ENCODE results near the gene AFM. TPM values are rescaled to one million over a fixed set of nuclear protein-coding genes. Genes with fewer than 3 reads are reported as not detected.

AFM gene
- total and polyA plus RNA-seq, 2 of the 13 experiments (the other 11 are each of a cell fraction or from before 2014, with no cell fraction given): 0.13 to 1.8 TPM

DNA sequence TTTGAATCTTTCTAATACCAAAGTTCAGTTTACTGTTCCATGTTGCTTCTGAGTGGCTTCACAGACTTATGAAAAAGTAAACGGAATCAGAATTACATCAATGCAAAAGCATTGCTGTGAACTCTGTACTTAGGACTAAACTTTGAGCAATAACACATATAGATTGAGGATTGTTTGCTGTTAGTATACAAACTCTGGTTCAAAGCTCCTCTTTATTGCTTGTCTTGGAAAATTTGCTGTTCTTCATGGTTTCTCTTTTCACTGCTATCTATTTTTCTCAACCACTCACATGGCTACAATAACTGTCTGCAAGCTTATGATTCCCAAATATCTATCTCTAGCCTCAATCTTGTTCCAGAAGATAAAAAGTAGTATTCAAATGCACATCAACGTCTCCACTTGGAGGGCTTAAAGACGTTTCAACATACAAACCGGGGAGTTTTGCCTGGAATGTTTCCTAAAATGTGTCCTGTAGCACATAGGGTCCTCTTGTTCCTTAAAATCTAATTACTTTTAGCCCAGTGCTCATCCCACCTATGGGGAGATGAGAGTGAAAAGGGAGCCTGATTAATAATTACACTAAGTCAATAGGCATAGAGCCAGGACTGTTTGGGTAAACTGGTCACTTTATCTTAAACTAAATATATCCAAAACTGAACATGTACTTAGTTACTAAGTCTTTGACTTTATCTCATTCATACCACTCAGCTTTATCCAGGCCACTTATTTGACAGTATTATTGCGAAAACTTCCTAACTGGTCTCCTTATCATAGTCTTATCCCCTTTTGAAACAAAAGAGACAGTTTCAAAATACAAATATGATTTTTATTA, 49.2 kb upstream of the AFM start (continued):
- TF ChIP-seq SKI (IDR thresholded peaks at IDR 0.05; ENCODE audit: partially characterized antibody) (peak; percentile 73), ZNF234 (CRISPR knock-in tag; conservative IDR thresholded peaks at IDR 0.05) (no peak), NFE2L2 (IDR thresholded peaks at IDR 0.05; ENCODE audit: low read length) (no peak), MIXL1 (CRISPR knock-in tag; IDR thresholded peaks at IDR 0.05) (peak; percentile 85), HMGA1 (CRISPR knock-in tag; conservative IDR thresholded peaks at IDR 0.05) (no peak), ZSCAN20 (CRISPR knock-in tag; IDR thresholded peaks at IDR 0.05; ENCODE audit: borderline replicate concordance) (no peak), FOXA1 (IDR thresholded peaks at IDR 0.05) (peak; percentile 75), FOXA1 (CRISPR knock-in tag; IDR thresholded peaks at IDR 0.05) (peak; percentile 91), TOPORS (CRISPR knock-in tag; IDR thresholded peaks at IDR 0.05) (no peak), KAT2B (IDR thresholded peaks at IDR 0.05; ENCODE audit: borderline replicate concordance, low read depth, low read length) (no peak), JUN (CRISPR knock-in tag; IDR thresholded peaks at IDR 0.05) (peak; percentile 98), ZBTB7B (CRISPR knock-in tag; IDR thresholded peaks at IDR 0.05) (peak; percentile 52; the same call in 1 of the 2 replicates), XBP1 (CRISPR knock-in tag; IDR thresholded peaks at IDR 0.05) (no peak)
- TF ChIP-seq, protein P1, sequence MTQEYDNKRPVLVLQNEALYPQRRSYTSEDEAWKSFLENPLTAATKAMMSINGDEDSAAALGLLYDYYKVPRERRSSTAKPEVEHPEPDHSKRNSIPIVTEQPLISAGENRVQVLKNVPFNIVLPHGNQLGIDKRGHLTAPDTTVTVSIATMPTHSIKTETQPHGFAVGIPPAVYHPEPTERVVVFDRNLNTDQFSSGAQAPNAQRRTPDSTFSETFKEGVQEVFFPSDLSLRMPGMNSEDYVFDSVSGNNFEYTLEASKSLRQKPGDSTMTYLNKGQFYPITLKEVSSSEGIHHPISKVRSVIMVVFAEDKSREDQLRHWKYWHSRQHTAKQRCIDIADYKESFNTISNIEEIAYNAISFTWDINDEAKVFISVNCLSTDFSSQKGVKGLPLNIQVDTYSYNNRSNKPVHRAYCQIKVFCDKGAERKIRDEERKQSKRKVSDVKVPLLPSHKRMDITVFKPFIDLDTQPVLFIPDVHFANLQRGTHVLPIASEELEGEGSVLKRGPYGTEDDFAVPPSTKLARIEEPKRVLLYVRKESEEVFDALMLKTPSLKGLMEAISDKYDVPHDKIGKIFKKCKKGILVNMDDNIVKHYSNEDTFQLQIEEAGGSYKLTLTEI (CRISPR knock-in tag; conservative IDR thresholded peaks at IDR 0.05): no peak
- TF ChIP-seq, protein P2, sequence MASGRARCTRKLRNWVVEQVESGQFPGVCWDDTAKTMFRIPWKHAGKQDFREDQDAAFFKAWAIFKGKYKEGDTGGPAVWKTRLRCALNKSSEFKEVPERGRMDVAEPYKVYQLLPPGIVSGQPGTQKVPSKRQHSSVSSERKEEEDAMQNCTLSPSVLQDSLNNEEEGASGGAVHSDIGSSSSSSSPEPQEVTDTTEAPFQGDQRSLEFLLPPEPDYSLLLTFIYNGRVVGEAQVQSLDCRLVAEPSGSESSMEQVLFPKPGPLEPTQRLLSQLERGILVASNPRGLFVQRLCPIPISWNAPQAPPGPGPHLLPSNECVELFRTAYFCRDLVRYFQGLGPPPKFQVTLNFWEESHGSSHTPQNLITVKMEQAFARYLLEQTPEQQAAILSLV (CRISPR knock-in tag; IDR thresholded peaks at IDR 0.05; ENCODE audit: borderline replicate concordance): no peak
- TF ChIP-seq, protein P3, sequence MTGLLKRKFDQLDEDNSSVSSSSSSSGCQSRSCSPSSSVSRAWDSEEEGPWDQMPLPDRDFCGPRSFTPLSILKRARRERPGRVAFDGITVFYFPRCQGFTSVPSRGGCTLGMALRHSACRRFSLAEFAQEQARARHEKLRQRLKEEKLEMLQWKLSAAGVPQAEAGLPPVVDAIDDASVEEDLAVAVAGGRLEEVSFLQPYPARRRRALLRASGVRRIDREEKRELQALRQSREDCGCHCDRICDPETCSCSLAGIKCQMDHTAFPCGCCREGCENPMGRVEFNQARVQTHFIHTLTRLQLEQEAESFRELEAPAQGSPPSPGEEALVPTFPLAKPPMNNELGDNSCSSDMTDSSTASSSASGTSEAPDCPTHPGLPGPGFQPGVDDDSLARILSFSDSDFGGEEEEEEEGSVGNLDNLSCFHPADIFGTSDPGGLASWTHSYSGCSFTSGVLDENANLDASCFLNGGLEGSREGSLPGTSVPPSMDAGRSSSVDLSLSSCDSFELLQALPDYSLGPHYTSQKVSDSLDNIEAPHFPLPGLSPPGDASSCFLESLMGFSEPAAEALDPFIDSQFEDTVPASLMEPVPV (CRISPR knock-in tag; IDR thresholded peaks at IDR 0.05): no peak
- TF ChIP-seq, protein P4, sequence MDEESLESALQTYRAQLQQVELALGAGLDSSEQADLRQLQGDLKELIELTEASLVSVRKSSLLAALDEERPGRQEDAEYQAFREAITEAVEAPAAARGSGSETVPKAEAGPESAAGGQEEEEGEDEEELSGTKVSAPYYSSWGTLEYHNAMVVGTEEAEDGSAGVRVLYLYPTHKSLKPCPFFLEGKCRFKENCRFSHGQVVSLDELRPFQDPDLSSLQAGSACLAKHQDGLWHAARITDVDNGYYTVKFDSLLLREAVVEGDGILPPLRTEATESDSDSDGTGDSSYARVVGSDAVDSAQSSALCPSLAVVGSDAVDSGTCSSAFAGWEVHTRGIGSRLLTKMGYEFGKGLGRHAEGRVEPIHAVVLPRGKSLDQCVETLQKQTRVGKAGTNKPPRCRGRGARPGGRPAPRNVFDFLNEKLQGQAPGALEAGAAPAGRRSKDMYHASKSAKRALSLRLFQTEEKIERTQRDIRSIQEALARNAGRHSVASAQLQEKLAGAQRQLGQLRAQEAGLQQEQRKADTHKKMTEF (CRISPR knock-in tag; IDR thresholded peaks at IDR 0.05): peak; percentile 97
- TF ChIP-seq, protein P5, sequence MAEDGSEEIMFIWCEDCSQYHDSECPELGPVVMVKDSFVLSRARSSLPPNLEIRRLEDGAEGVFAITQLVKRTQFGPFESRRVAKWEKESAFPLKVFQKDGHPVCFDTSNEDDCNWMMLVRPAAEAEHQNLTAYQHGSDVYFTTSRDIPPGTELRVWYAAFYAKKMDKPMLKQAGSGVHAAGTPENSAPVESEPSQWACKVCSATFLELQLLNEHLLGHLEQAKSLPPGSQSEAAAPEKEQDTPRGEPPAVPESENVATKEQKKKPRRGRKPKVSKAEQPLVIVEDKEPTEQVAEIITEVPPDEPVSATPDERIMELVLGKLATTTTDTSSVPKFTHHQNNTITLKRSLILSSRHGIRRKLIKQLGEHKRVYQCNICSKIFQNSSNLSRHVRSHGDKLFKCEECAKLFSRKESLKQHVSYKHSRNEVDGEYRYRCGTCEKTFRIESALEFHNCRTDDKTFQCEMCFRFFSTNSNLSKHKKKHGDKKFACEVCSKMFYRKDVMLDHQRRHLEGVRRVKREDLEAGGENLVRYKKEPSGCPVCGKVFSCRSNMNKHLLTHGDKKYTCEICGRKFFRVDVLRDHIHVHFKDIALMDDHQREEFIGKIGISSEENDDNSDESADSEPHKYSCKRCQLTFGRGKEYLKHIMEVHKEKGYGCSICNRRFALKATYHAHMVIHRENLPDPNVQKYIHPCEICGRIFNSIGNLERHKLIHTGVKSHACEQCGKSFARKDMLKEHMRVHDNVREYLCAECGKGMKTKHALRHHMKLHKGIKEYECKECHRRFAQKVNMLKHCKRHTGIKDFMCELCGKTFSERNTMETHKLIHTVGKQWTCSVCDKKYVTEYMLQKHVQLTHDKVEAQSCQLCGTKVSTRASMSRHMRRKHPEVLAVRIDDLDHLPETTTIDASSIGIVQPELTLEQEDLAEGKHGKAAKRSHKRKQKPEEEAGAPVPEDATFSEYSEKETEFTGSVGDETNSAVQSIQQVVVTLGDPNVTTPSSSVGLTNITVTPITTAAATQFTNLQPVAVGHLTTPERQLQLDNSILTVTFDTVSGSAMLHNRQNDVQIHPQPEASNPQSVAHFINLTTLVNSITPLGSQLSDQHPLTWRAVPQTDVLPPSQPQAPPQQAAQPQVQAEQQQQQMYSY (CRISPR knock-in tag; IDR thresholded peaks at IDR 0.05): no peak; the same call in 1 of the 2 replicates
